Fibroblast of lung (primary cell): ENCODE data around the gene CFAP45. TPM values are rescaled to one million over a fixed set of nuclear protein-coding genes. Genes with fewer than 3 reads are reported as not detected.

Experiments used
- DNase-seq, 2 donors: peaks; one replicate each; pipeline versions ENCODE4 v3.0.0 to v3.0.0-alpha.2; 2010; ENCODE audit warnings: low read depth in 2 of 2
- H2AFZ ChIP-seq: 2 replicates; pipeline ENCODE4 v1.5.1; 2012; ENCODE audit warnings: low read length, control low read depth, inconsistent platforms
- H3K27ac ChIP-seq: 2 replicates; pipeline ENCODE4 v1.5.1; 2011; ENCODE audit warnings: low read length, control low read depth; ENCODE audit not compliant: insufficient read depth
- H3K27me3 ChIP-seq: 2 replicates; pipeline ENCODE4 v1.5.1; 2011; ENCODE audit warnings: mild to moderate bottlenecking, low read length; ENCODE audit not compliant: control insufficient read depth, insufficient read depth
- H3K36me3 ChIP-seq: 2 replicates; pipeline ENCODE4 v1.5.1; 2011; ENCODE audit warnings: low read length; ENCODE audit not compliant: control insufficient read depth, insufficient read depth
- H3K4me1 ChIP-seq: 2 replicates; pipeline ENCODE4 v1.5.1; 2011; ENCODE audit warnings: low read length; ENCODE audit not compliant: control insufficient read depth, insufficient read depth; ENCODE audit errors: extremely low read depth
- H3K4me2 ChIP-seq: 2 replicates; pipeline ENCODE4 v1.5.1; 2011; ENCODE audit warnings: low read length, control low read depth; ENCODE audit not compliant: insufficient read depth; ENCODE audit errors: extremely low read depth
- H3K4me3 ChIP-seq, 4 experiments: fragments of 200-600 bp in 1 of 4; sonication (generic) in 1 of 4; replicated peaks in 1 of 4; 2 replicates each; pipeline ENCODE4 v1.5.1; 2011 to 2016; ENCODE audit warnings: low read length in 4 of 4, low read depth in 3 of 4, mild to moderate bottlenecking in 3 of 4, control low read depth in 2 of 4, inconsistent platforms in 1 of 4, mixed read lengths in 1 of 4; ENCODE audit not compliant: insufficient read depth in 1 of 4; ENCODE audit errors: control extremely low read depth in 1 of 4
- H3K79me2 ChIP-seq: 2 replicates; pipeline ENCODE4 v1.5.1; 2012; ENCODE audit warnings: mild to moderate bottlenecking, low read length, inconsistent platforms; ENCODE audit not compliant: control insufficient read depth, insufficient read depth
- H3K9ac ChIP-seq: 2 replicates; pipeline ENCODE4 v1.5.1; 2011; ENCODE audit warnings: mild to moderate bottlenecking, low read length, control low read depth; ENCODE audit not compliant: insufficient read depth
- H3K9me3 ChIP-seq: 2 replicates; pipeline ENCODE4 v1.5.1; 2012; ENCODE audit warnings: low read depth, low read length; ENCODE audit not compliant: control insufficient read depth, insufficient read depth
- H4K20me1 ChIP-seq: 2 replicates; pipeline ENCODE4 v1.5.1; 2011; ENCODE audit warnings: low read length; ENCODE audit not compliant: control insufficient read depth, insufficient read depth; ENCODE audit errors: extremely low read depth
- EZH2 ChIP-seq: IDR thresholded peaks from 2 replicates; pipeline ENCODE4 v1.5.1; 2012; ENCODE audit warnings: low read length, control low read depth, mild to moderate bottlenecking; ENCODE audit errors: missing control alignments
- polyA plus RNA-seq, 2 donors: library from polyadenylated mRNA; depleted of rRNA in 1 of 2; stranded (reverse) in 1 of 2; unstranded in 1 of 2; fragments of >200 nt; gene quantifications; 2 replicates each; pipeline ENCODE4 v1.2.1, GENCODE V29; 2011 to 2012; ENCODE audit warnings: missing spikeins in 1 of 2
- total RNA-seq: library from RNA; depleted of rRNA; stranded (reverse); fragments of >200 nt; gene quantifications from 2 replicates; pipeline ENCODE4 v1.2.1, GENCODE V29; 2014
- TF ChIP-seq, protein P1 (sequence below), 2 donors: IDR thresholded peaks in 1 of 2; conservative IDR thresholded peaks in 1 of 2; 1 replicate in 1 of 2; 2 replicates in 1 of 2; pipeline ENCODE4 v1.5.1; 2011 to 2012; ENCODE audit warnings: low read length in 2 of 2, control low read depth in 1 of 2, inconsistent platforms in 1 of 2, low read depth in 1 of 2, mild to moderate bottlenecking in 1 of 2

Gene CFAP45
- total and polyA plus RNA-seq, 2 donors (not counting 1 experiment from before 2014, with no cell fraction given): 1.2 to 1.5 TPM

DNA sequence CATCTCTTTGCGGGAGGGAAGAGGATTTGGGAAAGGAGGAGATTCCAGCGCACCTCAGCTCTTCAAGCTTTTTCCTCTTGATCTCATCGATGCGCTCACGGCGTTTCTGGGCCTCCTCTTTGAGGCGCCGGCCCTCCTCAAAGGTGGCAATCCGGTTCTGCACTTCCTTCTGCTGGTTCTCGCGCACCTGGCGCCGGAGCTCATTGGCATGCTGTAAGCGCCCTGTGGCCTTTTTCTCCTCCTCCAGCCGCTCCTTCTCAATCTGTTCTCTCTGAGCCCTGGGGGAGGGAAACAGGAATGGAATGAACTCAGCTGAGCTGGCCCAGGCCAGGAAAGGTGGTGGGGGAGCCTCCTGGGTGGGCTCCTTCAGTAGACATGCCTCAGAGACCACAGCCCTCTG, 27.1 kb downstream of the CFAP45 start:
- TF ChIP-seq, protein P1, sequence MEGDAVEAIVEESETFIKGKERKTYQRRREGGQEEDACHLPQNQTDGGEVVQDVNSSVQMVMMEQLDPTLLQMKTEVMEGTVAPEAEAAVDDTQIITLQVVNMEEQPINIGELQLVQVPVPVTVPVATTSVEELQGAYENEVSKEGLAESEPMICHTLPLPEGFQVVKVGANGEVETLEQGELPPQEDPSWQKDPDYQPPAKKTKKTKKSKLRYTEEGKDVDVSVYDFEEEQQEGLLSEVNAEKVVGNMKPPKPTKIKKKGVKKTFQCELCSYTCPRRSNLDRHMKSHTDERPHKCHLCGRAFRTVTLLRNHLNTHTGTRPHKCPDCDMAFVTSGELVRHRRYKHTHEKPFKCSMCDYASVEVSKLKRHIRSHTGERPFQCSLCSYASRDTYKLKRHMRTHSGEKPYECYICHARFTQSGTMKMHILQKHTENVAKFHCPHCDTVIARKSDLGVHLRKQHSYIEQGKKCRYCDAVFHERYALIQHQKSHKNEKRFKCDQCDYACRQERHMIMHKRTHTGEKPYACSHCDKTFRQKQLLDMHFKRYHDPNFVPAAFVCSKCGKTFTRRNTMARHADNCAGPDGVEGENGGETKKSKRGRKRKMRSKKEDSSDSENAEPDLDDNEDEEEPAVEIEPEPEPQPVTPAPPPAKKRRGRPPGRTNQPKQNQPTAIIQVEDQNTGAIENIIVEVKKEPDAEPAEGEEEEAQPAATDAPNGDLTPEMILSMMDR (conservative IDR thresholded peaks at IDR 0.05 in 1 of 2, IDR thresholded peaks at IDR 0.05 in 1 of 2; ENCODE audit: low read depth in 1 of 2, low read length in 2 of 2): no peak
- TF ChIP-seq EZH2: no peak

DNA sequence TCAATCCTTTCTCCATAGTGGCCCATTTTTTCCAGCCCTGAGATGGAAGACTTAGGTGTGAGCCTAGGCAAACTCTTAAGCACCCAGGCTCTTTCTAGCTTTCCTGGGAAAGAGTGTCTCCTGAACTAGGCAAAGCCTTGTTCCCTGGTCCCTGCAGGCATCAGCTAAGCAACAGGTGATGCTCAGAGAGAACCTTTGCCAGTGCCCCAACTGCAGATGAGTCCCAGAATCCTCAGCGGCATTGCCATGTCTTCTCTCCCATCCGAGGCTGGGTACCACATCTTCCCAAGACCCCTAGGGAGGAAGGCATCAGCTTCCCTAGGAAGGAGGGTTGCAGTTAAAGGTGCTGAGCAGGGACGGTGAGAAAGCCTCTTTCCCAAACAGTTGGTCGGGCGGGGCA, 29.3 kb downstream of the CFAP45 start:
- no peak overlapping the region for H3K27ac ChIP-seq
- H2AFZ ChIP-seq: no peak overlapping the region
- H3K9me3 ChIP-seq: no peaks in the 10 kb centered on the region
- H3K4me3 ChIP-seq: no peak overlapping the region
- H3K36me3 ChIP-seq: no peaks in the 10 kb centered on the region
- no peak for TF ChIP-seq EZH2
- TF ChIP-seq, protein P1 (conservative IDR thresholded peaks at IDR 0.05 in 1 of 2, IDR thresholded peaks at IDR 0.05 in 1 of 2; ENCODE audit: low read depth in 1 of 2, low read length in 2 of 2): no peak
- no peaks in the 10 kb centered on the region for H4K20me1 ChIP-seq
- H3K79me2 ChIP-seq: no peaks in the 10 kb centered on the region
- H3K27me3 ChIP-seq: no peaks in the 10 kb centered on the region
- no peak overlapping the region for H3K4me2 ChIP-seq
- H3K9ac ChIP-seq: no peak overlapping the region
- peaks cover 12% of the 10 kb centered on the region for H3K4me1 ChIP-seq
- no peak for DNase-seq

More for the DNA sequence above, 27.1 kb downstream of the CFAP45 start:
- DNase-seq: no peak
- Histone ChIP-seq H2AFZ (no peak overlapping the region), H3K79me2 (no peaks in the 10 kb centered on the region), H4K20me1 (no peaks in the 10 kb centered on the region), H3K9ac (no peak overlapping the region), H3K9me3 (no peaks in the 10 kb centered on the region), H3K27ac (no peak overlapping the region), H3K4me2 (no peak overlapping the region), H3K36me3 (no peaks in the 10 kb centered on the region), H3K4me1 (peaks cover 10% of the 10 kb centered on the region), H3K27me3 (no peaks in the 10 kb centered on the region), H3K4me3 (no peak overlapping the region)

DNA sequence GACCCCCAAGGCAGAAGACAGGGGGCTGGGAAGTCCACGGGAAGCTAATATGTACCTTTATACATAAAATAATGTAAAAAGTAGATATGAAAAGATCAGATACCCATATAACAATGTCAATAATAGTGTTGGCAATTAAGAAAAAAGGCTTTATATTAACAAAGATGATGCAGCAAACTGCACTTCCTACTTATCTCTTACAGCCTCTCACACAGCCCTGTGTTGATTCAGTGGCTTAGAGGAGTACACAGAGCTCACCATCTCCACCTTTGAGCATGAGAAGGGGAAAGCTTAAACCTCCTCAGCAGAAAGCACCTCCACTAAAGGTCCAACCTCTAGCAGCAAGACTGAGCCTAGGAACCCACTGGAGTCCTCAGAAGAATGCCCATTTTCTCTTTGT, 30.4 kb downstream of the CFAP45 start:
- Histone ChIP-seq H3K36me3 (no peaks in the 10 kb centered on the region), H3K9ac (no peak overlapping the region), H2AFZ (no peak overlapping the region), H3K4me1 (peaks cover 12% of the 10 kb centered on the region), H3K27ac (no peak overlapping the region), H3K4me2 (no peak overlapping the region), H3K79me2 (no peaks in the 10 kb centered on the region), H4K20me1 (no peaks in the 10 kb centered on the region), H3K4me3 (no peak overlapping the region), H3K27me3 (no peaks in the 10 kb centered on the region), H3K9me3 (no peaks in the 10 kb centered on the region)
- no peak for DNase-seq
- TF ChIP-seq EZH2: no peak
- TF ChIP-seq, protein P1 (conservative IDR thresholded peaks at IDR 0.05 in 1 of 2, IDR thresholded peaks at IDR 0.05 in 1 of 2; ENCODE audit: low read depth in 1 of 2, low read length in 2 of 2): no peak
